ENCODE results near the gene CAMK4. TPM values are rescaled to one million over a fixed set of nuclear protein-coding genes. Genes with fewer than 3 reads are reported as not detected.

The CAMK4 gene
- total RNA-seq, 1 donor, result 1.3 TPM

DNA sequence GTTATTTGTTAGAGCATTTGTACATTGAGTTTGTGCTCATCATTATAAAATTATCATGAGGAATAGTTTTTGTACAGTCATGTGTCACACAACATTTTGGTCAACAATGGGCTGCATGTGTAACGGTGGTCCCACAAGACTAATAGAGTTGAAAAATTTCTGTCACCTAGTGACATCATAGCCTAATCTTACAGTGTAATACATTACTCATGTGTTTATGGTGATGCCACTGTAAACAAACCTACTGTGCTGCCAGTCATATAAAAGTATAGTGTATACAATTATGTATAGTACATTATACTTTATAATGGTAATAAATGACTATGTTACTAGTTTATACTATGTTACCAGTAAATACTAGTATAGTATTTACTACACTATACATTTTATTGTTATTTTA is 3.0 kb upstream of the CAMK4 start:
- TF ChIP-seq, protein P1, sequence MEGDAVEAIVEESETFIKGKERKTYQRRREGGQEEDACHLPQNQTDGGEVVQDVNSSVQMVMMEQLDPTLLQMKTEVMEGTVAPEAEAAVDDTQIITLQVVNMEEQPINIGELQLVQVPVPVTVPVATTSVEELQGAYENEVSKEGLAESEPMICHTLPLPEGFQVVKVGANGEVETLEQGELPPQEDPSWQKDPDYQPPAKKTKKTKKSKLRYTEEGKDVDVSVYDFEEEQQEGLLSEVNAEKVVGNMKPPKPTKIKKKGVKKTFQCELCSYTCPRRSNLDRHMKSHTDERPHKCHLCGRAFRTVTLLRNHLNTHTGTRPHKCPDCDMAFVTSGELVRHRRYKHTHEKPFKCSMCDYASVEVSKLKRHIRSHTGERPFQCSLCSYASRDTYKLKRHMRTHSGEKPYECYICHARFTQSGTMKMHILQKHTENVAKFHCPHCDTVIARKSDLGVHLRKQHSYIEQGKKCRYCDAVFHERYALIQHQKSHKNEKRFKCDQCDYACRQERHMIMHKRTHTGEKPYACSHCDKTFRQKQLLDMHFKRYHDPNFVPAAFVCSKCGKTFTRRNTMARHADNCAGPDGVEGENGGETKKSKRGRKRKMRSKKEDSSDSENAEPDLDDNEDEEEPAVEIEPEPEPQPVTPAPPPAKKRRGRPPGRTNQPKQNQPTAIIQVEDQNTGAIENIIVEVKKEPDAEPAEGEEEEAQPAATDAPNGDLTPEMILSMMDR (IDR thresholded peaks at IDR 0.05; ENCODE audit: insufficient read depth, low read depth, low read length), result no peak
- no peak overlapping the region for H3K4me3 ChIP-seq (ENCODE audit: low read depth, low read length)
- no peak for DNase-seq (ENCODE audit: low read depth)

- H3K4me3 ChIP-seq (ENCODE audit: low read depth, low read length), result peak overlapping the region; percentile 54
- DNase-seq (ENCODE audit: low read depth), result no peak
- TF ChIP-seq, protein P1 (IDR thresholded peaks at IDR 0.05; ENCODE audit: insufficient read depth, low read depth, low read length), result no peak
Measured at GRCh38 chr5:111223101-111223786, 940 bp upstream of the CAMK4 start.

GRCh38 chr5:111224561-111225345 is 569 bp downstream of the CAMK4 start:
- DNase-seq (ENCODE audit: low read depth), result no peak
- peak overlapping the region; percentile 61 for H3K4me3 ChIP-seq (ENCODE audit: low read depth, low read length)
- TF ChIP-seq, protein P1 (IDR thresholded peaks at IDR 0.05; ENCODE audit: insufficient read depth, low read depth, low read length), result no peak

- TF ChIP-seq, protein P1 (IDR thresholded peaks at IDR 0.05; ENCODE audit: insufficient read depth, low read depth, low read length), result no peak
- no peak overlapping the region for H3K4me3 ChIP-seq (ENCODE audit: low read depth, low read length)
- DNase-seq (ENCODE audit: low read depth), result no peak
Measured at GRCh38 chr5:111225926-111226325, 1.7 kb downstream of the CAMK4 start.

DNA sequence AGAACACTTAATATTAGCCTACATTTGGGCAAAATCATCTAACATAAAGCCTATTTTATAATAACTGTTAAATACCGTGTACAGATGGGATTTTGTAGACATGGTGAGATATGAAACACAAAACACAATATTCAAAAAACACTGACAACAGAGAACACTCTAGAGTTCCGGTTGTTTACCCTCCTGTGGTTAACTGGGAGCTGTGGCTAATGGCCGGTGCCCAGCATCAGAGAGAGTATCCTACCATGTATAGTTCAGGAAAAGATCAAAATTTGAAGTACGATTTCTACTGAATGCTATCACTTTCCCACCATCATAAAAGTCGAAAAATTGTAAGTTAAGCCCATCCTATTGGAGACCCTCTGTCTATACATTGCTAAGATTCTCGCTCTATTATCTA is 2.4 kb downstream of the CAMK4 start:
- no peak overlapping the region for H3K4me3 ChIP-seq (ENCODE audit: low read depth, low read length)
- TF ChIP-seq, protein P1 (IDR thresholded peaks at IDR 0.05; ENCODE audit: insufficient read depth, low read depth, low read length), result no peak
- no peak for DNase-seq (ENCODE audit: low read depth)

DNA sequence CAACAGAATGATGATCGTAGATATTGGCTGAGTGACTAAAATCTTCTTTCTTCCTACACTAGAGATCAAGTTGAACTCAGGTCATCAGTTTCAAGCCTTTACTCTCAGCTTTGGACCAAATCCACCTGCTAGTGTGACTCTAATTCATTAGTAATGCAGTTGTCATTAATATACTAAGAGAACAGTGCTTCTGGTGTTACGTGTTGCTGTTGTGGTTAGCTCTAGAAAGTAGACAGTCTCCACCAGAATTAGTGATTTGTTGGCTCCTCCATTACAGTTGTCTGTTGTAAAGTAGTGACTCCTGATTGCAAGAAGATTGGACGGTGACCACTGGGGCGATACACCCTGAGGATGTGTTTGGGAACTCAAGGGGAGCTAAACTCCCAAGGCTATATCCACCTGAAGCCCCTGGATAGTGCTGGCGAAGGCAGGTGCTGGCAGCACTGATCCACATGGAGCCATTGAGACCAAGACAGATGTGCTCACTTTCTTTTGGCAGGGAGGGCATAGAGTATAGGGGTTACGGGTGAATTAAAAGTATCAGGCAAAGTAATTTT is 3.1 kb downstream of the CAMK4 start:
- H3K4me3 ChIP-seq (ENCODE audit: low read depth, low read length), result no peak overlapping the region
- TF ChIP-seq, protein P1 (IDR thresholded peaks at IDR 0.05; ENCODE audit: insufficient read depth, low read depth, low read length), result no peak
- no peak for DNase-seq (ENCODE audit: low read depth)

Data from fibroblast of villous mesenchyme (primary cell).